Ectodermal cell (in vitro differentiated cells): ENCODE data around the gene GDF9.
"Not testable (repeated sequence)": the region's sequence is repeated elsewhere in the genome, so short reads cannot be mapped to it uniquely, and the experiment has no call there.

Source experiments
- H3K27ac ChIP-seq: 2 replicates; pipeline ENCODE4 v1.7.0; 2013; ENCODE audit warnings: mild to moderate bottlenecking, low read depth, low read length; ENCODE audit not compliant: insufficient read depth, poor library complexity, severe bottlenecking
- H3K27me3 ChIP-seq: 2 replicates; pipeline ENCODE4 v1.7.0; 2013; ENCODE audit warnings: mild to moderate bottlenecking, low read length; ENCODE audit not compliant: insufficient read depth, control insufficient read depth, poor library complexity, severe bottlenecking
- H3K36me3 ChIP-seq: one replicate; pipeline ENCODE4 v1.7.0; 2013; ENCODE audit warnings: low read length; ENCODE audit not compliant: control insufficient read depth, insufficient read depth
- H3K4me1 ChIP-seq: one replicate; pipeline ENCODE4 v1.7.0; 2013; ENCODE audit warnings: low read length; ENCODE audit not compliant: control insufficient read depth, insufficient read depth
- H3K4me3 ChIP-seq: 2 replicates; pipeline ENCODE4 v1.7.0; 2013; ENCODE audit warnings: low read depth, low read length, control low read depth; ENCODE audit not compliant: insufficient read depth
- H3K9me3 ChIP-seq: 2 replicates; pipeline ENCODE4 v1.7.0; 2013; ENCODE audit warnings: mild to moderate bottlenecking, low read length, moderate library complexity; ENCODE audit not compliant: control insufficient read depth
- WGBS, 2 experiments: methylation state at CpG; one replicate each; pipeline ENCODE4 v1.1.7; 2013; ENCODE audit warnings: missing lambda C conversion rate in 2 of 2; 5-methylcytosine and 5-hydroxymethylcytosine counted together

The GDF9 gene

GRCh38 chr5:132854992-132855391 lies 11.3 kb downstream of the GDF9 start:
- not testable (repeated sequence) for H3K27ac ChIP-seq, H3K27me3 ChIP-seq, H3K9me3 ChIP-seq, H3K4me1 ChIP-seq, H3K4me3 ChIP-seq, H3K36me3 ChIP-seq
- 88 to 91% methylated on average over 5 of the region's 5 CpGs for WGBS, 2 experiments

GRCh38 chr5:132854301-132854700 lies 12.0 kb downstream of the GDF9 start:
- Histone ChIP-seq H3K9me3 (no peaks in the 10 kb centered on the region), H3K4me3 (no peak overlapping the region)
- WGBS, 2 experiments: 49 to 55% methylated on average over 3 of the region's 3 CpGs

DNA sequence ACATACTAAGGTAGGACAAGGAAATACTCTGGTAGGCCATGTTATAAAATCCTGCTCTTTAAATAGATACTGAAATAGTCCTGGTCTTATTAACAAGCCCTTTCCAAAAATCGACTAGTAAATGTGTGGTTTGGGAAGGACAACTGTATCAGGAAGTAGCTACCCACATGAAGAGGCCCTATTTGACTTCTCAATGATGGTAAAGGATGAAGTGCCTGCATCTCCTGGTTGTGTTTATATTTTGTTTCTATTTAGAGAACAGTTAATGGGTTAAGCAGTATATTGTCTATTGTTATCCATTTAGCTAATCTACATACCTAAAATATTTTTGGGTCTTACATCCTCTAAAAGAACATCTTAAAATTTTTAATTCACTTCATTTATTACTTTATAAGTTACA lies 12.5 kb downstream of the GDF9 start:
- Histone ChIP-seq H3K27me3 (no peaks in the 10 kb centered on the region), H3K9me3 (no peaks in the 10 kb centered on the region), H3K36me3 (no peaks in the 10 kb centered on the region), H3K4me1 (no peaks in the 10 kb centered on the region), H3K4me3 (no peak overlapping the region), H3K27ac (no peak overlapping the region)
- 59 to 73% methylated on average over 1 of the region's 1 CpG for WGBS, 2 experiments

More at GRCh38 chr5:132854301-132854700, 12.0 kb downstream of the GDF9 start:
- Histone ChIP-seq H3K27me3 (no peaks in the 10 kb centered on the region), H3K4me1 (no peaks in the 10 kb centered on the region), H3K36me3 (no peaks in the 10 kb centered on the region), H3K27ac (no peak overlapping the region)

DNA sequence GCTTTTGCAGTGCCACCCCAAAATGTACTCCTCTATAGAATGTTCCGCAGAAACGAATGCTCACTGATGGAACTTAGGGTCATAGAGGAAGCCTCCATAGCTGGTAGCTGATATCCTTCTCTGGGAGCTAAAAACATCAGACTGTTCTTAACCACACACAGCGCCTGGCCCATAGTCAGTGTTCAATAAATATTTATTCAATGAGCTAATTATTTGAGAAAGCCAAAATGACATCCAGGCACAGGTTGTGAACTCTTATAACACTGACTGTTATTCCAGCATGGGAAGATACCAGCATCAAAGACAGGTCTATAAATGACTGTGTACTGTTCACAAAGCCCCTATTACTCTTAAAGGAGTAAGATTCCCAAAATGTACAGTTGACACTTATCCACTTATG lies 12.9 kb downstream of the GDF9 start:
- Histone ChIP-seq H3K27me3 (no peaks in the 10 kb centered on the region), H3K27ac (no peak overlapping the region), H3K4me1 (no peaks in the 10 kb centered on the region), H3K36me3 (no peaks in the 10 kb centered on the region), H3K9me3 (no peaks in the 10 kb centered on the region), H3K4me3 (no peak overlapping the region)
- WGBS, 2 experiments: 96 to 99% methylated on average over 2 to 3 of the region's 3 CpGs

DNA sequence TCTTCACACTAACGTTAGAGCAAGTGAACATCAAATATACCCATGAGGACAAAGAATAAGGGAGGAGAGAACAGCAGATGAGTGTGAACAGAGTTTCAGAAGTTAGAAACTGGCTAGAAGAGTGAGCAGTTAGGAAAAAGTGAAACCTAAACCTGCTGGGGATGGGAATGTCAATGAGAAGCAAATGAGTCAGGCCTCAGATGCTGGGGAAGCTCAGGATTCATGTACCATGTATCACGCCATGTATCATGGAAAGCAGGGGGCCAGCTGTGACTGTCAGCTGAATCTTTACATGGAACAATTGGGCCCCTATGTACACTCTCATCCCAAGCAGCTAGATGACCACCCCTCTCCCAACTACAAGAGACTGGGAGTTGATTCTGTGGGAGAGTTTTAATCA lies 16.2 kb downstream of the GDF9 start:
- H3K9me3 ChIP-seq: no peaks in the 10 kb centered on the region
- no peak overlapping the region for H3K4me3 ChIP-seq
- 83 to 97% methylated on average over 2 of the region's 2 CpGs for WGBS, 2 experiments
- no peak overlapping the region for H3K27ac ChIP-seq
- H3K36me3 ChIP-seq: no peaks in the 10 kb centered on the region
- no peaks in the 10 kb centered on the region for H3K27me3 ChIP-seq
- no peaks in the 10 kb centered on the region for H3K4me1 ChIP-seq

- 74 to 81% methylated on average over 1 of the region's 1 CpG for WGBS, 2 experiments
- H3K4me1 ChIP-seq: no peaks in the 10 kb centered on the region
- no peaks in the 10 kb centered on the region for H3K9me3 ChIP-seq
- no peaks in the 10 kb centered on the region for H3K36me3 ChIP-seq
- H3K27ac ChIP-seq: no peak overlapping the region
- H3K4me3 ChIP-seq: no peak overlapping the region
- no peaks in the 10 kb centered on the region for H3K27me3 ChIP-seq
Measured at GRCh38 chr5:132849347-132849746, 16.9 kb downstream of the GDF9 start.

GRCh38 chr5:132848270-132848669 lies 18.0 kb downstream of the GDF9 start:
- no peaks in the 10 kb centered on the region for H3K27me3 ChIP-seq
- H3K4me3 ChIP-seq: no peak overlapping the region
- 93 to 95% methylated on average over 5 to 8 of the region's 8 CpGs for WGBS, 2 experiments
- no peaks in the 10 kb centered on the region for H3K9me3 ChIP-seq
- no peak overlapping the region for H3K27ac ChIP-seq
- no peaks in the 10 kb centered on the region for H3K36me3 ChIP-seq
- H3K4me1 ChIP-seq: no peaks in the 10 kb centered on the region

DNA sequence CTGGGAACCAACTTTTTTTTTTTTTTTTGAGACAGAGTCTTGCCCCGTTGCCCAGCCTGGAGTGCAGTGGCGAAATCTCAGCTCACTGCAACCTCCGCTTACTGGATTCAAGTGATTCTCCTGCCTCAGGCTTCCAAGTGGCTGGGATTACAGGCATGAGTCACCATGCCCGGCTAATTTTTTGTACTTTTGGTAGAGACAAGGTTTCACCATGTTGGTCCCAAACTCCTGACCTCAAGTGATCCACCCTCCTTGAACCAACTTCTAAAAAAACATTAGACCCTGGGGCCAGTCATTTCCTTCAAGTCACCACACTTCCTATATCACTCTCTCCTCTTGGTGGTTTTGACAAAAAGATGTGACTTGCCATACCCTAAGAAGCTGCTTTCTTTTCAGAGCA lies 25.0 kb downstream of the GDF9 start:
- WGBS, 2 experiments: 93 to 95% methylated on average over 4 of the region's 4 CpGs
- Histone ChIP-seq H3K27ac (no peak overlapping the region), H3K4me1 (no peaks in the 10 kb centered on the region), H3K36me3 (no peaks in the 10 kb centered on the region), H3K9me3 (no peaks in the 10 kb centered on the region), H3K4me3 (no peak overlapping the region), H3K27me3 (no peaks in the 10 kb centered on the region)

DNA sequence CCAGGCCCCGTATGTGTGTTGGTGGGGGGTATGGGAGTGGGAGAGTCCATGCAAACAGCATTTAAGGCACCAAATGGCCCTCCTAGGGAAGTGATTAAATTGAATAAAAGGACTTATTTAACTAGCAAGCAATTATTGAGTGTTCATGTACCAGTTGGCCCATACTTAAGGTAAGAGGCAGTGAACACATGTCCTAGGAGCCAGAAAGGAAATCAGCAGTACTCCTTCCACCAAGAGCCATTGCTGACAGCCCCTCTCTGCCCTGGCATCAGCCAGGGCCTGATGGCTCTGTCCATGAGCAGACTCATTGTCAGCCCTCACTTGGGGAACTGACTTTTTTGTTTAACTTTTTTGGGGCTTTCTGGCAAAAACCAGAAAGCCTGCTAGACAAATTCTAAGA lies 25.4 kb downstream of the GDF9 start:
- Histone ChIP-seq H3K36me3 (no peaks in the 10 kb centered on the region), H3K4me1 (no peaks in the 10 kb centered on the region), H3K4me3 (no peak overlapping the region), H3K27ac (no peak overlapping the region), H3K27me3 (no peaks in the 10 kb centered on the region), H3K9me3 (no peaks in the 10 kb centered on the region)
- 88 to 89% methylated on average over 1 of the region's 1 CpG for WGBS, 2 experiments

- Histone ChIP-seq H3K27ac (no peak overlapping the region), H3K4me3 (no peak overlapping the region), H3K9me3 (no peaks in the 10 kb centered on the region), H3K36me3 (no peaks in the 10 kb centered on the region), H3K27me3 (no peaks in the 10 kb centered on the region), H3K4me1 (no peaks in the 10 kb centered on the region)
- WGBS, 2 experiments: 81 to 91% methylated on average over 3 of the region's 3 CpGs
Measured at GRCh38 chr5:132840313-132840712, 26.0 kb downstream of the GDF9 start.
